ENCODE results near the gene TEAD1.

Gene TEAD1

GRCh38 chr11:12966002-12966401 lies 291.8 kb downstream of the TEAD1 start:
- no peak overlapping the region for H3K4me2 ChIP-seq (ENCODE audit: low read depth, low read length)
- H3K9me3 ChIP-seq (replicated peaks; ENCODE audit: insufficient read depth, low read length), result no peaks in the 10 kb centered on the region
- H3K36me3 ChIP-seq (replicated peaks; ENCODE audit: insufficient read depth, low read length), result no peaks in the 10 kb centered on the region
- H3K79me2 ChIP-seq (ENCODE audit: low read length), result no peaks in the 10 kb centered on the region
- H3K9me2 ChIP-seq (replicated peaks; ENCODE audit: insufficient read depth, low read length), result no peaks in the 10 kb centered on the region
- no peak overlapping the region for H3K4me3 ChIP-seq (ENCODE audit: low read length)
- no peaks in the 10 kb centered on the region for H3K27me3 ChIP-seq (replicated peaks; ENCODE audit: insufficient read depth, low read length)
- no peak for DNase-seq
- no peaks in the 10 kb centered on the region for H4K20me1 ChIP-seq (ENCODE audit: insufficient read depth, low read length)
- no peak overlapping the region for H3K9ac ChIP-seq (ENCODE audit: low read length)
- no peak for TF ChIP-seq CTCF (IDR thresholded peaks at IDR 0.05; ENCODE audit: low read length)
- TF ChIP-seq EZH2 (optimal IDR thresholded peaks at IDR 0.05; ENCODE audit: low read depth, low read length), result no peak
- no peak for TF ChIP-seq EZH2phosphoT487 (IDR thresholded peaks at IDR 0.05; ENCODE audit: low read length)
- H3F3A ChIP-seq (ENCODE audit: insufficient read depth, low read length), result no peaks in the 10 kb centered on the region
- no peak overlapping the region for H2AFZ ChIP-seq (ENCODE audit: low read length)
- H3K4me1 ChIP-seq (ENCODE audit: low read length), result no peaks in the 10 kb centered on the region
- no peak overlapping the region for H3K27ac ChIP-seq (ENCODE audit: low read length)

- DNase-seq, result no peak
- no peaks in the 10 kb centered on the region for H4K20me1 ChIP-seq (ENCODE audit: insufficient read depth, low read length)
- TF ChIP-seq EZH2 (optimal IDR thresholded peaks at IDR 0.05; ENCODE audit: low read depth, low read length), result no peak
- TF ChIP-seq CTCF (IDR thresholded peaks at IDR 0.05; ENCODE audit: low read length), result no peak
- TF ChIP-seq EZH2phosphoT487 (IDR thresholded peaks at IDR 0.05; ENCODE audit: low read length), result no peak
- no peaks in the 10 kb centered on the region for H3K36me3 ChIP-seq (replicated peaks; ENCODE audit: insufficient read depth, low read length)
- no peak overlapping the region for H3K9ac ChIP-seq (ENCODE audit: low read length)
- no peaks in the 10 kb centered on the region for H3F3A ChIP-seq (ENCODE audit: insufficient read depth, low read length)
- no peaks in the 10 kb centered on the region for H3K4me1 ChIP-seq (ENCODE audit: low read length)
- H3K9me2 ChIP-seq (replicated peaks; ENCODE audit: insufficient read depth, low read length), result no peaks in the 10 kb centered on the region
- H2AFZ ChIP-seq (ENCODE audit: low read length), result no peak overlapping the region
- no peak overlapping the region for H3K4me2 ChIP-seq (ENCODE audit: low read depth, low read length)
- H3K4me3 ChIP-seq (ENCODE audit: low read length), result no peak overlapping the region
- H3K27ac ChIP-seq (ENCODE audit: low read length), result no peak overlapping the region
- no peaks in the 10 kb centered on the region for H3K9me3 ChIP-seq (replicated peaks; ENCODE audit: insufficient read depth, low read length)
- H3K79me2 ChIP-seq (ENCODE audit: low read length), result no peaks in the 10 kb centered on the region
- no peaks in the 10 kb centered on the region for H3K27me3 ChIP-seq (replicated peaks; ENCODE audit: insufficient read depth, low read length)
These were observed 293.9 kb downstream of the TEAD1 start for GRCh38 chr11:12968101-12968500.

- H3K9me2 ChIP-seq (replicated peaks; ENCODE audit: insufficient read depth, low read length), result no peaks in the 10 kb centered on the region
- no peaks in the 10 kb centered on the region for H3K27me3 ChIP-seq (replicated peaks; ENCODE audit: insufficient read depth, low read length)
- no peak overlapping the region for H3K9ac ChIP-seq (ENCODE audit: low read length)
- no peaks in the 10 kb centered on the region for H4K20me1 ChIP-seq (ENCODE audit: insufficient read depth, low read length)
- TF ChIP-seq CTCF (IDR thresholded peaks at IDR 0.05; ENCODE audit: low read length), result no peak
- TF ChIP-seq EZH2 (optimal IDR thresholded peaks at IDR 0.05; ENCODE audit: low read depth, low read length), result no peak
- TF ChIP-seq EZH2phosphoT487 (IDR thresholded peaks at IDR 0.05; ENCODE audit: low read length), result no peak
- no peaks in the 10 kb centered on the region for H3K4me1 ChIP-seq (ENCODE audit: low read length)
- no peak overlapping the region for H2AFZ ChIP-seq (ENCODE audit: low read length)
- no peak overlapping the region for H3K4me3 ChIP-seq (ENCODE audit: low read length)
- no peak overlapping the region for H3K4me2 ChIP-seq (ENCODE audit: low read depth, low read length)
- no peaks in the 10 kb centered on the region for H3K9me3 ChIP-seq (replicated peaks; ENCODE audit: insufficient read depth, low read length)
- H3K79me2 ChIP-seq (ENCODE audit: low read length), result no peaks in the 10 kb centered on the region
- DNase-seq, result no peak
- no peaks in the 10 kb centered on the region for H3F3A ChIP-seq (ENCODE audit: insufficient read depth, low read length)
- no peak overlapping the region for H3K27ac ChIP-seq (ENCODE audit: low read length)
- H3K36me3 ChIP-seq (replicated peaks; ENCODE audit: insufficient read depth, low read length), result no peaks in the 10 kb centered on the region
These were observed 294.6 kb downstream of the TEAD1 start for GRCh38 chr11:12968826-12969225.
